UCSD-AML1 (cell line): ENCODE results near the gene COQ8A.
"Not testable (repeated sequence)": the region's sequence is repeated elsewhere in the genome, so short reads cannot be mapped to it uniquely, and the experiment has no call there.

ENCODE experiments used
- DNase-seq: peaks from one replicate; lab custom pipeline; 2025; ENCODE audit not compliant: unreplicated experiment; lab: John Stamatoyannopoulos, UW

COQ8A gene

DNA sequence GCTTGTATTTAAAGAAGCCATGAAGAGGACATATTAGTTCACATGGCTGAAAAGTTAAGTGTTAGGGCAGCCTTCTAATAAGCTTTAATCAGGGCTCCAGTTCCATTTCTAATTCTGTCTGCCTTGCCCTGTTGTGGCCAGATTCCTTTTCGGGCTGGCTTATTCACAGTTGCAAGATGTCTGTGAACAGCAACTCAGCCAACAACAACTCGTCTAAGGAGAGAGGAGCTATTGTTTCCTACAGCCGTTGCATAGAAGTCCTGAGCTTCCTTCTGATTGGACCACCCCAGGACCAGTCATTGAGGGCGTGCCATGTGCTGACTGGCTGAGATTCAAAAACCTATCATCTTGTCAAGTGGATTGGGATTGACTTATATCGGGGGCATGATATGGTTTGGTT, 18.6 kb upstream of the COQ8A start:
- no peak for DNase-seq

- not testable (repeated sequence) for DNase-seq
Measured at GRCh38 chr1:226929260-226930111, 10.6 kb upstream of the COQ8A start.

GRCh38 chr1:226934483-226935237, 5.4 kb upstream of the COQ8A start:
- DNase-seq: no peak

DNA sequence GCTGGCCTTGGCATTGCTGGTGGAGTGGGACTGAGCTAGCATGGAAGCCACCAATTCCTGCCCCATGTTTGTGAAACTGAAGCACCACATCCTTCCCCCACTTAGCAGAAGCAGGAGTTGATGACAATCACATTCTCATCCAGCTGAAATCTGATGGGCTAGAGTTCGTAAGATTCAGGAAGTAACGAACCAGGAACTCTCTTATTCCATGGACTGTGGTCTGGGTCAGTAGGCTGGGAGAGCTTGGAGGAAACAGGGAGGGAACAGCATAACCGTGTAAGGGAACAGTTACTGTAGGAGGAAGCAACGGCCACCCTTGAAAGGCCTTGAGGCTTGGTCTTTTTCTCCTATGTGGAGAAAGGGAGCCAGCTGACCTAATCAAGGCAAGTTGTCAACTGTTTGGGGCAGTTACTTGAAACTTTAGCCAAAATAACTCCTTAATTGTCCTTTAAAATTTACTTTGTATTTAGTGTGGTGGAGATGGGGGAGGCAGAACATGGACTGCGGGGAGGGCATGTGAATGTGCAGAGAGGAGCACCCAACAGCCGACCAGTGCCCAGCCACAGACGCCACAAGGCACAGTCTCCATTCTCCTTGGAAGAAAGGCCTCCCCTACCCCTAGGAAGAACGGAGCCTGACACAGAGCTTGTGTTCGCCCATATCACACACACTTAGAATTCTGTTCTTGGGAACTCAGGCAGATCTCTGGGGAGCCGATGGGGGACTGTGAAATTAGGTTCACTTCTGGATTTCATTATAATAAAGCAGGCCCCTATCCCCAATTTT, 2.0 kb upstream of the COQ8A start:
- DNase-seq: peak; percentile 28

GRCh38 chr1:226938903-226939437, 1.1 kb upstream of the COQ8A start:
- DNase-seq: no peak

- DNase-seq: no peak
Measured at GRCh38 chr1:226939438-226940028, 561 bp upstream of the COQ8A start.

DNA sequence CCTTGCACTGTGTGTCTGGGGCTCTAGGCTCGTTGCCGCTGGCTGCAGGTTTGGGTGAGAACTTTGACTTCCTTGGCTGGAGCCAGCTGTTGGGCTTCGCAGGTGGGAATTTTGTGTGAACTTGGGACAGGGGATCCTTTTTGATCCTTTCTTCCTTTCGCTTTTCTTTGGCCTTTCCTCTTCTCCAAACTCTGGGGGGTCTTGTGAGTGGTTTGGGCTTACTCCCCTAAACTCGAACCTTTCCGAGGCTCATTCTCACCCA, 643 bp downstream of the COQ8A start:
- DNase-seq: no peak

- DNase-seq: no peak
Measured at GRCh38 chr1:226942392-226942791, 2.3 kb downstream of the COQ8A start.

GRCh38 chr1:226943156-226943555, 3.1 kb downstream of the COQ8A start:
- no peak for DNase-seq

- DNase-seq: no peak
Measured at GRCh38 chr1:226943927-226944326, 3.8 kb downstream of the COQ8A start.

GRCh38 chr1:226945106-226945857, 5.2 kb downstream of the COQ8A start:
- no peak for DNase-seq

- DNase-seq: no peak
Measured at GRCh38 chr1:226945858-226946245, 5.8 kb downstream of the COQ8A start.

- no peak for DNase-seq
Measured at GRCh38 chr1:226946285-226946684, 6.2 kb downstream of the COQ8A start.

GRCh38 chr1:226946841-226947240, 6.7 kb downstream of the COQ8A start:
- DNase-seq: no peak

GRCh38 chr1:226948051-226948450, 8.0 kb downstream of the COQ8A start:
- DNase-seq: no peak

GRCh38 chr1:226948480-226948879, 8.4 kb downstream of the COQ8A start:
- DNase-seq: no peak

GRCh38 chr1:226948996-226949395, 8.9 kb downstream of the COQ8A start:
- no peak for DNase-seq

DNA sequence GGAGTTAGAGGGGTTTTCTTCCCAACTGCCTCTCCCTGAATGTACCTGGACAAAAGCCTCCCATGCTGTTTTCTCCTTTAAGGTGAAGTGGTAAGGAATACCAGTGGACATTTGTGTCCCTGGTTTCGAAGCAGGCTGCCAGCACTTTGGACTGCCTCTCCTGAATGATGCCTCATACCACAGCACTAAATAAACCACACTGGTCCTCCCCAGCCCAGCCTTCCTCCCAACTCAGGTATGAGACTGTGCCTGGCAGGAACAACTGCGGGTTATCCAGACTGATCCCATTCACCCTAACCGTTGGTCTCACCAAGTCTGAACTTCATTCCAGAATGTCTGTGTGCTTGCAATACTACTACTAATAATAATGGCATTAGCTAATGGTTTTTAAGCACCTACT, 9.3 kb downstream of the COQ8A start:
- DNase-seq: no peak

DNA sequence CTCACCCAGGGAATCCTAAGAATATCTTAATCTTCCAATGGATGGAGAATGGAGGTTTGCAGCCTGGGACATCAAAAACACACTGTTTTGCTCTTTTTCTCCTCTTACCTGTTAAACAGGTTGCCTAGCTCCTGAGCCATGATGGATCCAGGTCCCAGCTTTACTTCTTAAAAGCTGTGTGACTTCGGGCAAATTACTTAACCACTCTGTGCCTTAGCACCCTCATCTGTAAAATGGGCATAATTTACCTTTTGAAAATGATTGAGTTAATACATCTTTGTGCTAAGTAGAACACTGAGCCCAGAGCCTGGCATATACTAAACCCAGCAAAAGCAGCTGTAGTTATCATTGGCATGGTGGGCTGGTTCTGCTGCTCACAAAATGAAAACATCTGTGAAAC, 10.2 kb downstream of the COQ8A start:
- DNase-seq: no peak

- no peak for DNase-seq
Measured at GRCh38 chr1:226950871-226951270, 10.8 kb downstream of the COQ8A start.
